IMR-90 (cell line): Measurements from ENCODE around the gene INSM1.

Source experiments
- CHD1 ChIP-seq: IDR thresholded peaks from 2 replicates; pipeline ENCODE4 v1.6.1; 2012; ENCODE audit warnings: low read depth, low read length, improper control_type of control experiment
- CTCF ChIP-seq: conservative IDR thresholded peaks from 2 replicates; pipeline ENCODE4 v1.5.1; 2012; ENCODE audit warnings: mild to moderate bottlenecking, low read depth, low read length, improper control_type of control experiment
- MXI1 ChIP-seq: IDR thresholded peaks from 2 replicates; pipeline ENCODE4 v1.6.1; 2012; ENCODE audit warnings: low read depth, mild to moderate bottlenecking, low read length, moderate library complexity, borderline replicate concordance
- POLR2A ChIP-seq: IDR thresholded peaks from 2 replicates; pipeline ENCODE4 v1.6.1; 2012; ENCODE audit warnings: mild to moderate bottlenecking, low read depth, low read length
- RAD21 ChIP-seq: IDR thresholded peaks from 2 replicates; pipeline ENCODE4 v1.6.1; 2012; ENCODE audit warnings: low read length, improper control_type of control experiment
- RCOR1 ChIP-seq: IDR thresholded peaks from 2 replicates; pipeline ENCODE4 v1.6.1; 2012; ENCODE audit warnings: mild to moderate bottlenecking, low read length, improper control_type of control experiment; ENCODE audit not compliant: insufficient replicate concordance
- RFX5 ChIP-seq: IDR thresholded peaks from 2 replicates; pipeline ENCODE4 v1.8.0; 2012; ENCODE audit warnings: low read depth, mild to moderate bottlenecking, low read length, moderate library complexity
- USF2 ChIP-seq: fragments of 150-350 bp; IDR thresholded peaks from 2 replicates; pipeline ENCODE4 v1.6.1; 2017; ENCODE audit warnings: mild to moderate bottlenecking, antibody characterized with exemption, low read length, low read depth

GRCh38 chr20:20327746-20328145, 40.2 kb upstream of the INSM1 start:
- TF ChIP-seq POLR2A: no peak
- TF ChIP-seq CTCF: no peak
- TF ChIP-seq RFX5: no peak
- no peak for TF ChIP-seq RAD21
- TF ChIP-seq USF2: no peak
- TF ChIP-seq MXI1: no peak
- no peak for TF ChIP-seq RCOR1
- TF ChIP-seq CHD1: no peak
